ENCODE results near the gene CALML6.

GRCh38 chr1:1920057-1920607 is 5.1 kb downstream of the CALML6 start:
- no peak for TF ChIP-seq CTCF (IDR thresholded peaks at IDR 0.05 in 8 of 11, conservative IDR thresholded peaks at IDR 0.05 in 3 of 11)
- no peak for TF ChIP-seq POLR2A (IDR thresholded peaks at IDR 0.05)

All from spleen (tissue), 7 donors.